NK-92 (cell line): ENCODE data around the gene SETDB1.
"Not testable (repeated sequence)": the region's sequence is repeated elsewhere in the genome, so short reads cannot be mapped to it uniquely, and the experiment has no call there.

Experiments used
- DNase-seq: peaks from one replicate; lab custom pipeline; 2025; ENCODE audit not compliant: unreplicated experiment; lab: John Stamatoyannopoulos, UW

SETDB1 gene

GRCh38 chr1:150928775-150929174 lies 2.6 kb downstream of the SETDB1 start:
- not testable (repeated sequence) for DNase-seq

GRCh38 chr1:150931773-150932172 lies 5.6 kb downstream of the SETDB1 start:
- no peak for DNase-seq

DNA sequence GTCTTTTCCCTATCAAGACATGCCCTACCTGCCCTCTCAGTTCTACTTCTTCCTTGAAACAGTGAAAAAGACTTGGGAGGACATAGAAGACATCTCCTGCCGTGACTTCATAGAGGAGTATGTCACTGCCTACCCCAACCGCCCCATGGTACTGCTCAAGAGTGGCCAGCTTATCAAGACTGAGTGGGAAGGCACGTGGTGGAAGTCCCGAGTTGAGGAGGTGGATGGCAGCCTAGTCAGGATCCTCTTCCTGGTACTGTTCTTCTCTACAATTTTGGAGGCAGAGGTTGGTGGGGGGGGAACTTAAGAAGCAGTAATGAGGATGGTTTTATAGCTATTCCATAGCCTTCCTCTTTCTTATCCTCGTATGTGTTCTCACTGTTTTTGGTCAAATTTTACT lies 18.7 kb downstream of the SETDB1 start:
- DNase-seq: no peak

- no peak for DNase-seq
These were observed 28.5 kb downstream of the SETDB1 start for GRCh38 chr1:150954708-150955107.

- DNase-seq: no peak
These were observed 29.1 kb downstream of the SETDB1 start for GRCh38 chr1:150955280-150955679.

GRCh38 chr1:150957666-150958065 lies 31.5 kb downstream of the SETDB1 start:
- DNase-seq: no peak

DNA sequence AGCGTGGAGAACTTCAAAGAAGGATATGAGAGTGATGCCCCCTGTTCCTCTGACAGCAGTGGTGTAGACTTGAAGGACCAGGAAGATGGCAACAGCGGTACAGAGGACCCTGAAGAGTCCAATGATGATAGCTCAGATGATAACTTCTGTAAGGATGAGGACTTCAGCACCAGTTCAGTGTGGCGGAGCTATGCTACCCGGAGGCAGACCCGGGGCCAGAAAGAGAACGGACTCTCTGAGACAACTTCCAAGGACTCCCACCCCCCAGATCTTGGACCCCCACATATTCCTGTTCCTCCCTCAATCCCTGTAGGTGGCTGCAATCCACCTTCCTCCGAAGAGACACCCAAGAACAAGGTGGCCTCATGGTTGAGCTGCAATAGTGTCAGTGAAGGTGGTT lies 34.5 kb downstream of the SETDB1 start:
- DNase-seq: no peak

GRCh38 chr1:150961756-150962155 lies 35.6 kb downstream of the SETDB1 start:
- DNase-seq: no peak

DNA sequence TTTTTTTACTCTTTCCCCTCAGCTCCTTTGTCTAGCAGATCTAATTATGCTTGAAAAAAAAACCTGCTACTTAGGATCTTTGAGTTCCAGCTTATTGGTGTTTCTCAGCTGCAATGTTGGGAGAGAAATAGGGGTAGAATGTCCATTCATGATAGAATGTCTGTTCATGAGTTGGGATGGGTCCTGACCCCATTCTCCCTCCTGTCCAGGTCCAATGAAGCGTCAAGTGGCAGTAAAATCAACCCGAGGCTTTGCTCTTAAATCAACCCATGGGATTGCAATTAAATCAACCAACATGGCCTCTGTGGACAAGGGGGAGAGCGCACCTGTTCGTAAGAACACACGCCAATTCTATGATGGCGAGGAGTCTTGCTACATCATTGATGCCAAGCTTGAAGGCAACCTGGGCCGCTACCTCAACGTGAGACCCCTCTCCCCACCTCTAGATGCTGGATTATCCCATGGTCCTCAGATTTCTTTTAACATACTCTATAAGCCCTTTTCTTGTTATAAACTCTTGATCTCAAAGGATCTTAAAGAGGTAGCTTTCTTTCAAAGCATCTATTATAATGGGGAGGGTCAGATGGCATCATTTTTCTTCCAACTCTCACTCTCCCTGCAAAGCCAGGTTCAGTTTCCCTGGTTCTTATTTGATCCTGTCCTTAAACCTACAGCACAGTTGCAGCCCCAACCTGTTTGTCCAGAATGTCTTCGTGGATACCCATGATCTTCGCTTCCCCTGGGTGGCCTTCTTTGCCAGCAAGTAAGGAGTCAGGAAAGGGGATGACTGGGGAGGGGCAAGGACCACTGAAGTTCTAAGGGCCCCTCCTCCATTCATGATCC lies 37.4 kb downstream of the SETDB1 start:
- DNase-seq: no peak

DNA sequence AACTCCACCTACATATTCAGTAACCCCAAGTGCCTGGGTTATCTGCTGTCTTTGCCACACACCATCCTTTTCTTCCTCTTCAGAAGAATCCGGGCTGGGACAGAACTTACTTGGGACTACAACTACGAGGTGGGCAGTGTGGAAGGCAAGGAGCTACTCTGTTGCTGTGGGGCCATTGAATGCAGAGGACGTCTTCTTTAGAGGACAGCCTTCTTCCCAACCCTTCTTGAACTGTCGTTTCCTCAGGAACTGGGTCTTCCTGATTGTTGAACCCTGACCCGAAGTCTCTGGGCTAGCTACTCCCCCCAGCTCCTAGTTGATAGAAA lies 38.0 kb downstream of the SETDB1 start:
- DNase-seq: no peak

DNA sequence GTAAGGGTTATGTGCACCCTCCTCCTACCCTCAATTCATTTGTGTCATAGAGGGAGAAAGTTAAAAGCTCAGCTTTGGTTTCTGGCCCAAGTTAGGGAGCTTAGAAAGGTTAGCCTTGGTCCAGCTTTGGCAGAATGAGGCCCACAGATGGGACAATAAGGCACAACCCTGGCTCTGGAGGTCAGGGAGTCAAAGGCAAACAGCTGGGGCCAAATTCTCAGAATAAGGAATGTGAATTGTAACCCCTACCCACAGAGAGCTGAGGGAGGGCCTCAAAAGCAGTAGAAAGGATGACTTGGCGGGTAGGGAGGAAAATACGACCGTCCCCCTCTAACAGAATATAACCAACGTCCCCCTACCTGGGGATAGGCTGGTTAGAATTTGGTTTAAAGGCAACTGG lies 39.4 kb downstream of the SETDB1 start:
- DNase-seq: no peak

DNA sequence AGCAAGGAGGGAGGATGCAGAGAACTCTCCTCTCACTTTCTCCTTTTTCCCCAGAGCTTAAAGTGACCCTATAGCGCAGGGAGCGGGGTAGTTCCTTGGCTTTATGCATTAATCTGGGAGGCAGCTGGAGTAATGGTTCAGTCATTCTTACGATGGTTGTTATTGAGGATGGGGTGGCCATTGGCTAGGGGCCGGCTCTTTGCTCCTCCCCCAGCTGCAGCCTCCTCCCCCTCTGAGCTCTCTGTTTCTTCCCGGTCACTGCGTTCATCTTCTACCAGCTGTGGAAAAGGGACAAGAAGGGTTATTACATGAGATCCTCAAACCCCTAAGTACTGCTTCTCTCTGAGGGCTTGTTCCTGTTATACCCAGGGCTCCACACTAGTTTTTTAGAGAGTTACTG lies 39.8 kb downstream of the SETDB1 start:
- DNase-seq: no peak

DNA sequence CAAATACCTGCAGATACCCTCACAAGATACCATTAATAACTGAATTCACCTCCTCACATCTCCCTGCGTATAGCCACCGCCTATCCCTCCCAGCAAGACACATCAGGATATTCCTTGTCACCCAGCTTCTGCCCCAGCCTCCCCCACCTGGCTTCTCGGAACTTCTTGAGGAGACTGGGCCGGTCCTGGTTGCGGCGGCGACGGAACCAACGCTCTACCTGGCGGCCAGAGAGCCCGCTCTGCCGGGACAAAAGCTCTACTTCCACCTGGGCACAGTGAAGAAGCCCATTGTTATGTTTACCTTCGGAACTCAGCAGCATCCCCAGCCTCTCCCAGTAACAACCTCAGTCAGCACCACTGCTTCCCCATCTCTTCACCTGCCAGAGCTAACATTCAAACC lies 41.8 kb downstream of the SETDB1 start:
- DNase-seq: no peak

- no peak for DNase-seq
These were observed 42.3 kb downstream of the SETDB1 start for GRCh38 chr1:150968491-150968890.

- no peak for DNase-seq
These were observed 43.5 kb downstream of the SETDB1 start for GRCh38 chr1:150969626-150970025.

GRCh38 chr1:150970808-150971582 lies 44.8 kb downstream of the SETDB1 start:
- DNase-seq: no peak

DNA sequence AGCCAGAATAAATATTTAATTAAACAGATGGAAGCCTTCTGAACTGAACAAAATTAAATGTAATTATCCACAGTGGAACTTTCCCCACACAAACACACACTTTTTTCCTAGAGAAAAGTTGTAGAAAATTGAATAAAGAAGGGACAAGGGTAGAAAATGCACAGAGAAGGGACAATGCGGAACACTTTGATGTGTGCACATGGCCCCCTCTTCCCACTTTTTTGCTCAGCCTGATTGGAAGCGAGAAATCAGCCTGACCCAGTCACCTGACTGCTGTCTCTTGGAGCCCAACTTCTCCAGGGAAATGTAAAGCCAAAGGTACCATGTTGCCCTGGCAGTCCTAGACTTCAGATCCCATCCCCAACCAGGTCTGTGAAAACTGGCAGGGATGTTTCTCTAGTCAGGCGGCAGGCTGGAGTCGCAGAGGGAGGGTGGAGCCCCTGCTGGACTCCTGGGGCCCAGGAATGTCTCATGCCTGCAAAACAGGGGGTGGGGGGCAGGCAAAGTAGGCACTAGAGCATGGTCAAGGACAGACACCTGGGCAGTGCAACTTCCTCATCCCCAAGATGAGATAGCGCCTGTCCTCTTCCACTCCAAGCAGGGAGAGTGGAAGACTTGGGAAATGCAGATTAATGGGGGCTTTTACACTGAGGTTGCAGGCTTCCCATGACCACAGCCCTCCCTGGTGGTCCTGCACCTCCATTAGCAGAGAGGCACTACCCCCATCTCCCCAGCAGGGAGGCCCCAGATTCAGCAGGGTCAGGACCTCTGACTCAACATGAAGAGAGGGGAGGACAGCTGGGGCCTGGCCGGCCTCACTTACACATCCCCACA lies 45.6 kb downstream of the SETDB1 start:
- DNase-seq: no peak

DNA sequence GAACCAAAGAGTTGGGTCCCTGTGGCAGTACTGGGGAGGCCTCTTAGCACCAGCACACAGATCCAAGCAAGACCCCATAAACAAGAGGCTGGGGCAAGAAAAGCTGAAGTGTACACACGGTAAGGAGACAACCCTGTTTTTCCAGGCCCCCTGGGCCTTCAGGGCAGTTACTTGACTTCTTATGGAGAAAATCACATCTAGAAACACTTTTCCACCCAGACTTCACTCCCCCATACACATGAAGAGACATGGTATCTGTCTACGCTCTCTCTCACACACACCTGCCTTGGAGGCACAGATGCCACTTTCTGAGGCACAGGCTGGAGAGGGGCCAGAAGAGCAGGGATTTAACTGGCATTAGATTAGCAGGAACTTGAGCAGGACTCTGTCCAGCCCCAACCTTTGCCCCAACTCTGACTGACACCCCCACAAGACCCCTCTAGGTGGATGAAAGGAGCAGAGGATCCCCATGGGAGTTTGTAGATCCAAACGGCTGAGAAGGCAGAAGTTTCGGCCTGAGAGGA lies 46.3 kb downstream of the SETDB1 start:
- no peak for DNase-seq

DNA sequence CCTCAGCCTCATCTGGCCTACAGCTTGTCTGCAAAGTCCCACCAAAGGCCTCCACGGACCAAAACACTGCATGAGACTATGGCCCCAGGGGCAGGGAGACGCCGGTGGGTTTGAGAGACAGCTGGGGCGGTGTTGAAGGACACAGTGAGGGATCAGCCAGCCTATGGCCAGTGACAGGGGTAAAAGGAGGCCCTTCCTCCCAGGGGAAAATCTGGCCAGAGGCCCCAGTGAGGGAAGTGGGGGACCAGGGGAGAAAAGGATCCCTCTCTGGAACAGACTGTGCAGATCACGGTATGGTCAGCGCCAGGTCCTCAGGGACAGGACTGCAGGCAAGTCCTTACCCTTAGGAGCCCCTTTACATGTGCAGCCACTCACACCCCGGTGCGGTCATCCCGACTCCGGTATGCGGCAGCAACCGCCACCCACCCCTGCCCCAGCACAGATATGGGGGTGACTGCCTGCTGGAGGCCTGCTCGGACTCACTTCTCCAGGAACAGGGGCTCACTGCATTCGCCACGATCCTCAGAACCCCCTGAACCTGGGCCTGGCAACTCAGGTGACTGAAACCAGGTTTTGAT lies 47.2 kb downstream of the SETDB1 start:
- DNase-seq: no peak

DNA sequence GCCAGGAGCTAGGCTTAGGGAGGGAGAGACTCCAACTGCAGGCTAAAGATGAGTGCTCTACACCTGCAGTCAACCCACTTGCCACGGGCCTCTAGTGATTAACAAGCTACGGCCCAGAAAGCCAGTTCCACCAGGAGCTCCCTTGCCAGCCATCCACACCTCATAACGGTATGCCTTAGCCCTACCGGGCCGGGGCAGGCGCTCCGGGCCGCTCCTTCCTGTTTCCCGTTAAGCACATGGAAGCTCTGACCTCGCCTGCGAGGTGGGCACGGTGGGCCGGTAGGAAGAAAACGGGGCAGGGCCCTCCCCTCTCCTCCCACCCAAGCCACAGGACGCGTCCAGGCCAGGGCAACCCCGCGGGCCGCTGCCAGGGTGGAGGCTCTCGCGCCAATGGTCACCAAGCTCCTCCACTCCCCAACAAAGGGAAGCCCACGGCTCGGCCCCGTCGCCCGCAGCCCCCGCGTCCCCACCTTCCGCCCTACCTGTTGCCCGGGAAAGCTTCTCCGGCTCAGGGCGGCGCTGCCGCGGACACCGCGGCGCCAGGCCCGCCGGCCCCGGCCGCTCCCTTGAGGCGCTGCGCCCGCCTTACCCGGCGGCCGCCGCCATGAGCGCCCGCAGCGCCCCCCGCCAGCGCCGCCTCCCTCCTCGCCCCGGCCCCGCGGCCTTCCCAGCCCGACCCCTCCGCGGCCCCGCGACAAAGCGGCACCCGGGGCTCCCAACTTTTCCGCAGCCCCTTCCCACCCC lies 47.8 kb downstream of the SETDB1 start:
- no peak for DNase-seq
